ENCODE results near the gene TCF19. TPM values are rescaled to one million over a fixed set of nuclear protein-coding genes. Genes with fewer than 3 reads are reported as not detected.

Gene TCF19
- total RNA-seq, 1 experiment from 2014 or later: 49.5 TPM

GRCh38 chr6:31139599-31139998 lies 18.8 kb upstream of the TCF19 start:
- CTCF ChIA-PET: interaction anchor here (1.2 to 3.4 kb wide), 3 partner anchors 18 to 227 kb away, joined by 4 to 43 read pairs (median 4); partner anchors contain the start of genes CCHCR1 and TCF19
- no peaks in the 10 kb centered on the region for H3K27me3 Mint-ChIP-seq (ENCODE audit: unreplicated experiment)
- H3K4me3 Mint-ChIP-seq (ENCODE audit: low read depth, unreplicated experiment): no peak overlapping the region
- H3K4me1 Mint-ChIP-seq (ENCODE audit: low read depth, unreplicated experiment): peaks cover 29% of the 10 kb centered on the region
- TF ChIP-seq CTCF (IDR thresholded peaks at IDR 0.05; ENCODE audit: unreplicated experiment): no peak
- H3K27ac Mint-ChIP-seq (ENCODE audit: unreplicated experiment): no peak overlapping the region
- H3K9me3 Mint-ChIP-seq (ENCODE audit: low read depth, unreplicated experiment): no peaks in the 10 kb centered on the region
- DNase-seq: no peak
- BruUV-seq (replicated peaks): no TSS peak
- peaks cover 35% of the 10 kb centered on the region for H3K36me3 Mint-ChIP-seq (ENCODE audit: insufficient read depth, unreplicated experiment)
- intact Hi-C loops (cut with micrococcal nuclease; ENCODE audit: unreplicated experiment): no loop called here

- no peak for TF ChIP-seq CTCF (IDR thresholded peaks at IDR 0.05; ENCODE audit: unreplicated experiment)
- intact Hi-C loops (cut with micrococcal nuclease; ENCODE audit: unreplicated experiment): no loop called here
- Mint-ChIP-seq H3K36me3 (ENCODE audit: insufficient read depth, unreplicated experiment) (peaks cover 42% of the 10 kb centered on the region), H3K27ac (ENCODE audit: unreplicated experiment) (no peak overlapping the region), H3K9me3 (ENCODE audit: low read depth, unreplicated experiment) (no peaks in the 10 kb centered on the region), H3K4me3 (ENCODE audit: low read depth, unreplicated experiment) (no peak overlapping the region), H3K27me3 (ENCODE audit: unreplicated experiment) (no peaks in the 10 kb centered on the region), H3K4me1 (ENCODE audit: low read depth, unreplicated experiment) (peaks cover 29% of the 10 kb centered on the region)
- no peak for DNase-seq
- no TSS peak for BruUV-seq (replicated peaks)
- CTCF ChIA-PET: interaction anchor here (0.7 to 1.5 kb wide), 3 partner anchors 17 to 55 kb away, joined by 3 to 4 read pairs (median 3); partner anchors contain the start of genes CCHCR1 and TCF19
Observed at GRCh38 chr6:31140643-31141042, 17.7 kb upstream of the TCF19 start.

GRCh38 chr6:31142361-31142761 lies 16.0 kb upstream of the TCF19 start:
- TSS peak; percentile 61 for BruUV-seq (replicated peaks)
- Mint-ChIP-seq H3K4me1 (ENCODE audit: low read depth, unreplicated experiment) (peaks cover 26% of the 10 kb centered on the region), H3K27me3 (ENCODE audit: unreplicated experiment) (no peaks in the 10 kb centered on the region), H3K4me3 (ENCODE audit: low read depth, unreplicated experiment) (no peak overlapping the region), H3K36me3 (ENCODE audit: insufficient read depth, unreplicated experiment) (peaks cover 45% of the 10 kb centered on the region), H3K27ac (ENCODE audit: unreplicated experiment) (no peak overlapping the region), H3K9me3 (ENCODE audit: low read depth, unreplicated experiment) (no peaks in the 10 kb centered on the region)
- intact Hi-C loops (cut with micrococcal nuclease; ENCODE audit: unreplicated experiment): no loop called here
- TF ChIP-seq CTCF (IDR thresholded peaks at IDR 0.05; ENCODE audit: unreplicated experiment): no peak
- DNase-seq: no peak
- CTCF ChIA-PET: interaction anchor here (1.4 kb wide), 1 partner anchor 11 kb away, joined by 3 read pairs; no protein-coding TSS in a partner anchor

GRCh38 chr6:31143148-31143547 lies 15.2 kb upstream of the TCF19 start:
- Mint-ChIP-seq H3K4me1 (ENCODE audit: low read depth, unreplicated experiment) (peaks cover 19% of the 10 kb centered on the region), H3K27ac (ENCODE audit: unreplicated experiment) (no peak overlapping the region), H3K36me3 (ENCODE audit: insufficient read depth, unreplicated experiment) (peaks cover 47% of the 10 kb centered on the region), H3K4me3 (ENCODE audit: low read depth, unreplicated experiment) (no peak overlapping the region), H3K9me3 (ENCODE audit: low read depth, unreplicated experiment) (no peaks in the 10 kb centered on the region), H3K27me3 (ENCODE audit: unreplicated experiment) (no peaks in the 10 kb centered on the region)
- BruUV-seq (replicated peaks): no TSS peak
- no peak for DNase-seq
- intact Hi-C loops (cut with micrococcal nuclease; ENCODE audit: unreplicated experiment): no loop called here
- CTCF ChIA-PET: interaction anchor here (1.0 kb wide), 1 partner anchor 38 kb away, joined by 3 read pairs; no protein-coding TSS in a partner anchor
- no peak for TF ChIP-seq CTCF (IDR thresholded peaks at IDR 0.05; ENCODE audit: unreplicated experiment)

All from Calu3 (cell line).